Uterus (tissue), 4 donors: ENCODE data around the gene UBE2K. TPM values are rescaled to one million over a fixed set of nuclear protein-coding genes. Genes with fewer than 3 reads are reported as not detected.
"Not testable (repeated sequence)": the region's sequence is repeated elsewhere in the genome, so short reads cannot be mapped to it uniquely, and the experiment has no call there.

Experiments
- DNase-seq, 2 donors: peaks; one replicate each; pipeline ENCODE4 v3.0.0-alpha.2; 2019 to 2020
- H3K27ac ChIP-seq, 2 donors: fragments of 200-600 bp; sonication (generic); 1 replicate in 1 of 2; 2 replicates in 1 of 2; pipeline ENCODE4 v1.5.1; 2016 to 2018
- H3K27me3 ChIP-seq, 2 donors: fragments of 200-600 bp; sonication (generic); one replicate each; pipeline ENCODE4 v1.5.1; 2018 to 2019; ENCODE audit warnings: control low read depth in 1 of 2
- H3K36me3 ChIP-seq, 2 donors: fragments of 200-600 bp; sonication (generic); one replicate each; pipeline ENCODE4 v1.5.1; 2019; ENCODE audit warnings: control low read depth in 1 of 2
- H3K4me1 ChIP-seq, 2 donors: fragments of 200-600 bp; sonication (generic); one replicate each; pipeline ENCODE4 v1.5.1; 2018 to 2019; ENCODE audit warnings: control low read depth in 1 of 2
- H3K4me3 ChIP-seq, 2 donors: fragments of 200-600 bp; sonication (generic); 1 replicate in 1 of 2; 2 replicates in 1 of 2; pipeline ENCODE4 v1.5.1; 2018 to 2019; ENCODE audit warnings: mild to moderate bottlenecking in 1 of 2
- H3K9me3 ChIP-seq, 2 donors: fragments of 200-600 bp; sonication (generic); one replicate each; pipeline ENCODE4 v1.5.1; 2019; ENCODE audit warnings: control low read depth in 1 of 2
- CTCF ChIP-seq, 4 experiments: fragments of 200-600 bp in 2 of 4; fragments of 450-650 bp in 2 of 4; sonication (generic) in 2 of 4; IDR thresholded peaks; one replicate each; pipeline ENCODE4 v1.5.1; 2016 to 2019; ENCODE audit warnings: antibody characterized with exemption in 4 of 4, mild to moderate bottlenecking in 2 of 4, moderate library complexity in 1 of 4
- POLR2A ChIP-seq, 2 donors: fragments of 450-650 bp; IDR thresholded peaks; one replicate each; pipeline ENCODE4 v1.6.1; 2016; ENCODE audit warnings: antibody characterized with exemption in 2 of 2, mild to moderate bottlenecking in 1 of 2, moderate library complexity in 1 of 2
- intact Hi-C: fragments of 100-400 bp; cut with DNase I; formaldehyde crosslinking; loops from one replicate; pipeline ENCODE4 v1.15.1; 2023; ENCODE audit warnings: low total_unique reads
- total RNA-seq, 4 donors: library from RNA; depleted of rRNA in 3 of 4; stranded (reverse); fragments of >200 nt in 3 of 4; gene quantifications; one replicate each; pipeline versions ENCODE4 v1.1.0 to v1.2.4, GENCODE V29; 2014 to 2023
- donor health status: DM: yes; HTN: yes; CAD: no.

The UBE2K gene
- total RNA-seq, 4 donors from 2014 or later: 38.8 to 142 (median 61.5) TPM

DNA sequence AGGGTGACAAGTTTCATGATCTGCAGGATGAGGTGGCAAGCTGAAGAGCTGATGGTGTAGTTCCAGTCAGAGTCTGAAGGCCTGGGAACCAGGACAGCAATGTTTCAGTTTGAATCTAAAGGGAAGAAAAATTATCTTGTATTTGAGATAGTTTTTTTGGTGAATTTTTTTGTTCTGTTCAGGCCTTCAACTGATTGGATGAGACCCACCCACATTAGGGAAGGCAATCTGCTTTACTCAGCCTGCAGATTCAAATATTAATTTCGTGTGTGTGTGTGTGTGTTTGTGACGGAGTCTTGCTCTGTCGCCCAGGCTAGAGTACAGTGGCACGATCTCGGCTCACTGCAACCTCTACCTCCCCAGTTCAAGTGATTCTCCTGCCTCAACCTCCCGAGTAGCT, 37.2 kb upstream of the UBE2K start:
- DNase-seq: no peak
- no peaks in the 10 kb centered on the region for H3K9me3 ChIP-seq
- no peak for TF ChIP-seq POLR2A (IDR thresholded peaks at IDR 0.05)
- TF ChIP-seq CTCF (IDR thresholded peaks at IDR 0.05): no peak
- no peaks in the 10 kb centered on the region for H3K27me3 ChIP-seq
- no peak overlapping the region for H3K4me3 ChIP-seq
- H3K27ac ChIP-seq: no peak overlapping the region
- H3K36me3 ChIP-seq: no peaks in the 10 kb centered on the region
- intact Hi-C loops: no loop called here
- no peaks in the 10 kb centered on the region for H3K4me1 ChIP-seq

GRCh38 chr4:39662683-39663082, 35.3 kb upstream of the UBE2K start:
- Histone ChIP-seq H3K4me1 (no peaks in the 10 kb centered on the region), H3K9me3 (no peaks in the 10 kb centered on the region), H3K36me3 (no peaks in the 10 kb centered on the region), H3K4me3 (no peak overlapping the region), H3K27me3 (no peaks in the 10 kb centered on the region), H3K27ac (no peak overlapping the region)
- intact Hi-C loops: no loop called here
- no peak for DNase-seq
- TF ChIP-seq CTCF (IDR thresholded peaks at IDR 0.05) (no peak), POLR2A (IDR thresholded peaks at IDR 0.05) (no peak)

- Histone ChIP-seq H3K9me3 (no peaks in the 10 kb centered on the region), H3K27me3 (no peaks in the 10 kb centered on the region), H3K36me3 (no peaks in the 10 kb centered on the region), H3K4me1 (no peaks in the 10 kb centered on the region), H3K27ac (no peak overlapping the region), H3K4me3 (no peak overlapping the region)
- intact Hi-C loops: no loop called here
- no peak for DNase-seq
- no peak for TF ChIP-seq POLR2A (IDR thresholded peaks at IDR 0.05)
- no peak for TF ChIP-seq CTCF (IDR thresholded peaks at IDR 0.05)
These were observed 32.9 kb upstream of the UBE2K start for GRCh38 chr4:39664828-39665731.

DNA sequence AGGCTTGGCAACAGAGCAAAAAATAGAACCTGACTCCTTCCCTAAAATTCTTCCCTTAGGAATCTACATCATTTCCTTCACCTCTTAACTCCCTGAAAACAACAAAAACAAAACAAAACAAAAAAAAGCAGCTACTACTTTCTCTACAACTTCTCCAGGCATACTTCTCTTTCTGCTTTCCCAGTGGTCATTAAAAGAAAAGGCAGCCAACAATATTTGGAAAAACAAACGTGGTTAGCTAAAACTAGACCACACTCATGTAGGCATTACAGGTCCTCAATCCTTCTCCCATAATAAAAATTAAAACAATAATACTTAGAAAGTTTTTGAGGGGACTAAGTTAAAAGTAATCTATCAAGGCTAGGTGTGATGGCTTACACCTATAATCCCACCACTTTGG, 30.2 kb upstream of the UBE2K start:
- H3K4me3 ChIP-seq: no peak overlapping the region
- no peaks in the 10 kb centered on the region for H3K36me3 ChIP-seq
- DNase-seq: no peak
- intact Hi-C loops: no loop called here
- H3K27ac ChIP-seq: no peak overlapping the region
- H3K9me3 ChIP-seq: no peaks in the 10 kb centered on the region
- TF ChIP-seq POLR2A (IDR thresholded peaks at IDR 0.05) (no peak), CTCF (IDR thresholded peaks at IDR 0.05) (no peak)
- no peaks in the 10 kb centered on the region for H3K27me3 ChIP-seq
- no peaks in the 10 kb centered on the region for H3K4me1 ChIP-seq

- Histone ChIP-seq H3K4me3 (no peak overlapping the region), H3K27me3 (no peaks in the 10 kb centered on the region), H3K9me3 (no peaks in the 10 kb centered on the region), H3K27ac (no peak overlapping the region), H3K36me3 (no peaks in the 10 kb centered on the region), H3K4me1 (no peaks in the 10 kb centered on the region)
- intact Hi-C loops: no loop called here
- no peak for DNase-seq
- TF ChIP-seq POLR2A (IDR thresholded peaks at IDR 0.05) (no peak), CTCF (IDR thresholded peaks at IDR 0.05) (no peak)
These were observed 29.0 kb upstream of the UBE2K start for GRCh38 chr4:39668887-39669286.

DNA sequence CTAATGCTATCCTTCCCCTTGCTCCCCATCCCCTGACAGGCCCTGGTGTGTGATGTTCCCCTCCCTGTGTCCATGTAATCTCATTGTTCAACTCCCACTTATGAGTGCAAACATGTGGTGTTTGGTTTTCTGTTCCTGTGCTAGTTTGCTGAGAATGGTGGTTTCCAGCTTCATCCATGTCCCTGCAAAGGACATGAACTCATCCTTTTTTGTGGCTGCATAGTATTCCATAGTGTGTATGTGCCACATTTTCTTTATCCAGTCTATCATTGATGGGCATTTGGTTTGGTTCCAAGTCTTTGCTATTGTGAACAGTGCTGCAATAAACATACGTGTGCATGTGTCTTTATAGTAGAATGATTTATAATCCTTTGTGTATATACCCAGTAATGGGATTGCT, 27.6 kb upstream of the UBE2K start:
- intact Hi-C loops, H3K36me3 ChIP-seq, H3K4me1 ChIP-seq, H3K4me3 ChIP-seq, H3K27me3 ChIP-seq, H3K27ac ChIP-seq, H3K9me3 ChIP-seq, DNase-seq: not testable (repeated sequence)

- H3K36me3 ChIP-seq, H3K27me3 ChIP-seq, DNase-seq, H3K27ac ChIP-seq, H3K4me1 ChIP-seq, H3K9me3 ChIP-seq, H3K4me3 ChIP-seq, intact Hi-C loops: not testable (repeated sequence)
These were observed 22.3 kb upstream of the UBE2K start for GRCh38 chr4:39675681-39676080.

DNA sequence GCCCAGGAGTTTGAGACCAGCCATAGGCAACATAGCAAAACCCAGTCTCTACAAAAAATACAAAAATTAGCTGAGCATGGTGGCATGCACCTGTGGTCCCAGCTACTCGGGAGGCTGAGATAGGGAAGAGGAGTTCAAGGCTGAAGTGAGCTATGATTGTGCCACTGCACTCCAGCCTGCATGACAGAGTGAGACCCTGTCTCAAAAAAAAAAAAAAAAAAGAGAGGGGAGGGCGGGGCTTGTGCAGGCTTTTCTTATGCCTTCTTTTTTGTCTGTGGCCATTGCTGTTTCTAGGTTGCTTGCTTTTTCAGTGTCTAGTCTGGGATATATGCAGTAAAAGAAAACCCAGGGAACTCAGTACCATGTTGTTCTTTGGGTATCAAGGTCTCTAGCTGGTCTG, 16.9 kb upstream of the UBE2K start:
- H3K4me3 ChIP-seq, H3K9me3 ChIP-seq, DNase-seq, H3K4me1 ChIP-seq, H3K36me3 ChIP-seq, H3K27me3 ChIP-seq, intact Hi-C loops, H3K27ac ChIP-seq: not testable (repeated sequence)
